Left hindlimb (tissue), 1 donor: Measurements from ENCODE around the gene RHEBL1.

Experiments used
- DNase-seq: peaks from one replicate; pipeline ENCODE4 v3.0.0-alpha.2; 2018

RHEBL1 gene

GRCh38 chr12:49036029-49036428 lies 33.8 kb downstream of the RHEBL1 start:
- no peak for DNase-seq

DNA sequence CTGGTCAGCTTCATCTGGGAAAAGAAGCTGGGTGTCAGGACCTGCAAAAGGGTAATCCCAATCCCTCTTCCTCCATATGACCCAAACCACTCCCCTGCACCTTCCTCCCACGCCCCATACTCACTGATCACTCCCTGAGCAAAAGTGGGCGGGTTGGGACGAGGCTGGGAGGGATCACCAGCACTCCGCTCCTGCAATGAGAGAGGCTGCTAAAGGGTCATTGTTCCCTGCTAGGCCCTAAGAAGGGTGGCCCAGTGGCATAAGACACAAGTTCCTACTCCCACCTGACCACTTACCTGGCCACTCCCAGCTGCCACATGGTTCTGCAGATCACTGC lies 35.5 kb downstream of the RHEBL1 start:
- DNase-seq, result no peak

- no peak for DNase-seq
Observed at GRCh38 chr12:49033611-49034285, 36.0 kb downstream of the RHEBL1 start.

DNA sequence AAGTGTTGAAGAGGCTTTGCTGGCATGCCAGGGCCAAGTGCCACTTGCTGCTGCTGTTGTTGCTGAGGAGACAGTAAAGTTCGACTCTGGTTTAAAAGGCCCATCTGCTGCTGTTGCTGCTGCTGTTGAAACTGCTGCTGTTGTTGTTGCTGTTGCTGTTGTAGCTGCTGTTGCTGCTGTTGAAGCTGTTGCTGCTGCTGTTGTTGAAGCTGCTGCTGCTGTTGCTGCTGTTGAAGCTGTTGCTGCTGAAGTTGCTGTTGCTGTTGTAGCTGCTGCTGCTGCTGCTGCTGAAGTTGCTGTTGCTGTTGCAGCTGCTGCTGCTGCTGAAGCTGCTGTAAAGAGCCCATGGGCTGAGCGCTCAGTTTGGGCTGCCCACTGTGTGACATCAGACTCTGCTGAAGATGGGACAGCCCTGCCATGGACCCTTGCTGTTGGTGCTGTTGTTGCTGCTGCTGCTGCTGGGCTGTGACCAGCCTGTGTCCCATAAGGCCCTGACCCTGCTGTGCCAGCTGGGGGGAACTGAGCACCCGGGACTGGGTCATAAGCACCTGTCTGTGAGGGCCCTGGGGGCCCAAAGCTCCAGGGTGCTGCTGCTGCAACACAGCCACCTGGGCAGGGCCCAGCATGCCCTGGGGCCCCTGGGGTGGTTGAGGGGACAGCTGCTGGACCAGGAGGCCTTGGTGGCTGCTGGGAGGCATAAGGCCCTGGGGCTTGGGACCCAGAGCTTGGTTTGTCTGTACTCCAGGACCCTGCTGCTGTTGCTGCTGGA lies 36.9 kb downstream of the RHEBL1 start:
- DNase-seq, result no peak

GRCh38 chr12:49032276-49032675 lies 37.5 kb downstream of the RHEBL1 start:
- DNase-seq, result no peak

DNA sequence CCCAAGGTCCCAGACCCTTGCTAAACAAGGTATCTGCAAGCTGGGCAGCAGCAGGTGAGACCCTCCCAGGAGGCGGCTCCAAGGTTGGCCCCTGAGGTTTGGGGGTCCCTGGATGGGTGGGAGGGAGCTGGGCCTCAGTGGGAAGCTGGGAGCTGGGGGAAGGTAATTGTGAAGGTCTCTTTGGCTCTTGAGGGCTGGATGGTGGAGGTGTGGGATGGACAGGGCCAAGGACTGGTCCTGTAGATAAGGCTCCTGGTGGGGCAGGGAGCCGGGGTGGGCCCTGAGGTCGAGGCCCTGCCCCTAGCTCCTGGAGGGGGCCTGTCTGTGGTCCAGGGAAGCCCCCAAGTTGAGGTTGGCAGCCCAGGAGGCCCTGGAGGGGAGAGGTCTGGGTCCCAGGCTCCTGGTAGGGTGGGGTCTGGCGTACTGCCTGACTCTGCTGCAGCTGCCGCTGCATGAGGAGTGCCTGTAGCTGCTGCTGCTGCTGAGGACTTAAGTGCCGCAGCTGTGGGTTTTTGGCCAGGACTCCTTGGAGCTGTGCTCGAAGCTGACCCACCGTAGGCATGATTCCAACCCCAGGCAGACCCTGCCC lies 38.1 kb downstream of the RHEBL1 start:
- peak; percentile 60 for DNase-seq

- DNase-seq, result no peak
Observed at GRCh38 chr12:49030714-49031572, 38.8 kb downstream of the RHEBL1 start.

DNA sequence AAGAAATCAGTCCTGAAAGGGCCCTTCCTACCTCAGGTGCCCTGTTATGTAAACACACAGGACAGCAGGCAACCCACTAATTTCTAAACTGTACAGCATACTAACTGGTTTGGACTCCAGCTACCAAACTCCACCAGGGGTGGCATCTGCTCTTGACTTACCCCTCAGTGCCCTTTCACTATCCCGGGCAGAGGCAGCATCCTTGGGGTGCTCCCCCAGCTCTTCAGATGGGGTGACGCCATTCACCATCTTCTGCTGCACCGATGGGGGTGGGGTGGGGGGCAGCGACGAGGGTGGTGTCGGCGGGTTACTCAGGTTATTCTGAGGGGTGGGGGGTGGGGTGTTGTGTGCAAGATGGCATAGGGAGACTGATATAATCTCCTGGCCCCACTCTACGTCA lies 39.7 kb downstream of the RHEBL1 start:
- no peak for DNase-seq

GRCh38 chr12:49028666-49029275 lies 41.0 kb downstream of the RHEBL1 start:
- DNase-seq, result no peak

DNA sequence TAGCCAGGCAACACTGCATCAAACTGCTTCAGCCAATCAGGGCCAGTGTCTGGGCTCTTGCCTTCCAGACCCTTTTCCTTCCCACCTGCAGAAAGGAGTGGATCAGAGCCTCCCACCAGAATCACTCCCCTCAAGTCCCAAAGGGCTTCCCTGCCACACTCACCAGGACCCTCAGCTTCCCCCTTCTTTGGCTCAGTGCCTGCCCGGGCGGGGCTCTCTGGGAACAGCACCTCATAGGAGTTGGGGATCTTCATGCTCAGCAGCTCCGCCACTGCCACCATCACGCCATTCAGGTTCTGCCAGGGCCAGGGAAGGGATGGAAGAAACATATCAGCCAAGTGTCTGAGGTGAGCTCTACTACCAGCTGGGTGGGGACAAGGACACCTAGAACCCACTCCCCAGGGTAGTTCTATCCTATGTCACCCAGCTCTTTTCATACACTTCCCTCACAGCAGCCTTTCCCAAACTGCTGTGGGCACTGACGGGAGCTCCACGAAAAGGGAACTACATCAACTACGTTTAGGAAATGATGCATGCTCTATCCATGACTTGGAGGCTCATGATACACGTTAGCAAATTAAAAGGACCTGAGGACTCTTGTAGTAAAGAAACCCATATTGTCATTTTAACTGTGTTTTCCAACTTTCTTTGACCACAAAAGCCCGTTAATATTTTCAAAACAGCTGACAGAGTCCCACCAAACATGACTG lies 41.8 kb downstream of the RHEBL1 start:
- DNase-seq, result no peak

DNA sequence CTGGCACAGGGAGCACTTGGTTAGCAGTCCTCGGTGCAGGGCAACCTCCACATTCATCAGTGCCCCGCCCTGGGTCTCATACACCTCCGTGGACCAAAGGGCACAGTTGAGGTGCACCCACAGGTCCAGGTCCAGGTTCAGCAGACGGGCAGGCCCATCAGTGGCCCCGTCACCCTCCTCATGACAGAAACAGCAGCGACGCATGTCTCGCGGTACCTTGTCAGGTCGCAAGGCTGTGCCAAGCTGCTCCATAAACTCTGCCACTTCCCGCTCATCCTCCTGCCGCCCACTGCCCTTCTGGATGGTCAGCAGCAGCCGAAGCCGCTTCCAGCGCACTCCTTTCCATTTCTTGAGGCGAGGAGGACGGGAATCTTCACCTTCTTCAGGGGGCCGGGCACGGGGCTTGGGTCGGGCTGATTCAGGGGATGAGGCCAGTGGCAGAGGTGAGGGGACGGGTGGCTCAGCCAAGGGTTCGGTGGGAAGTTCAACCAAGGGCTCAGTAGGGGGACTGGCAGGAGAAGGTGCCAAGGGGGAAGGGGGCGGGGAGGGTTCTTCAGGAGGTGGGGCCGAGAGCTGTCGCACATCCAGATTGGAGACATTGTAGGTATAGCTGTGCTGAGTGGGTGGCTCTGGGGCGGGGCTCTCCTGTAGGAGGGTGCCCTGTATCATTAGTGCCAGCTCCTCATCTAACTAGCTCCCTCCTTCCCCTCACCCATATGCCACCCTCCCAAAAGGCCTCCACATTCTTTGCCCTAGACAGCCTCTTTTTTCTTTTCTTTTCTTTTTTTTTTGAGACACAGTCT lies 42.9 kb downstream of the RHEBL1 start:
- no peak for DNase-seq

DNA sequence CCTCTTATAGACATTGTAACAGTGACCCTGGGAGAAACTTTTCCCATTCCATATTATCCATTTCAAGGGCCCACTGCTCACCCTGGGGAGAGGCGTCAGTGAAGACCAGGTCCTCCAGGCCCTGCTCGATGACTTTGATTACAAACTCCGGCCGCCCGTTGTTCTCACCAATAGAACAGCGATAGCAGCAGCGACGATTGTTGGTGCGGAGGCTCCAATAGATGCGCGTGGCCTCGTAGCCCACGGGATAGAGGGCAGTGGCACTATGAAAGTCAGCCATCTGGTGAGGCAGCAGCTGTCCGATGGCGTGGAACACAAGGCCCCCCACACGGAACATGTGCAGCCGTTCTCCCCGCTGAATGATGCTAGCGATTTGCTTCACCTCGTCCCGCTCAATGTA lies 43.7 kb downstream of the RHEBL1 start:
- no peak for DNase-seq

GRCh38 chr12:49025463-49025862 lies 44.3 kb downstream of the RHEBL1 start:
- DNase-seq, result no peak

DNA sequence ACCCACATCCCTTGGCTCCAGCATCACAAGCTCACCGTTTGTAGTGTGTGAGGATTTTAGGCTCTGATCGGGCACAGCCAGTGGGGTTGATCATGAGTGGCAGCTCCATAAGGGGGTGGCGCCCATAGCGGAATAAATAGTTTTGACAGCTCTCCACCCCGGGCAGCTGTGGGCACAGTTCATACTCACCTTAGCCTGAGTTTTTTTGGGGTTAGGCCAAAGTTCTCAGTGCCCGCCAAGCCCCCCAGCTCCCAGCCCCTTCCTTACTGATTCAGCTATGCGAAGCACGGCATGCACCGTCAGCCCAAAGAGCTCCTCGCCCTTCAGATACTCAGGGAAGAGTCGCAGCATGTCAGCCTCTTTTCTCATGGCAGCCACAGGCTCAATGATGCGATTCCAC lies 45.2 kb downstream of the RHEBL1 start:
- DNase-seq, result no peak

GRCh38 chr12:49023812-49024211 lies 46.0 kb downstream of the RHEBL1 start:
- no peak for DNase-seq

DNA sequence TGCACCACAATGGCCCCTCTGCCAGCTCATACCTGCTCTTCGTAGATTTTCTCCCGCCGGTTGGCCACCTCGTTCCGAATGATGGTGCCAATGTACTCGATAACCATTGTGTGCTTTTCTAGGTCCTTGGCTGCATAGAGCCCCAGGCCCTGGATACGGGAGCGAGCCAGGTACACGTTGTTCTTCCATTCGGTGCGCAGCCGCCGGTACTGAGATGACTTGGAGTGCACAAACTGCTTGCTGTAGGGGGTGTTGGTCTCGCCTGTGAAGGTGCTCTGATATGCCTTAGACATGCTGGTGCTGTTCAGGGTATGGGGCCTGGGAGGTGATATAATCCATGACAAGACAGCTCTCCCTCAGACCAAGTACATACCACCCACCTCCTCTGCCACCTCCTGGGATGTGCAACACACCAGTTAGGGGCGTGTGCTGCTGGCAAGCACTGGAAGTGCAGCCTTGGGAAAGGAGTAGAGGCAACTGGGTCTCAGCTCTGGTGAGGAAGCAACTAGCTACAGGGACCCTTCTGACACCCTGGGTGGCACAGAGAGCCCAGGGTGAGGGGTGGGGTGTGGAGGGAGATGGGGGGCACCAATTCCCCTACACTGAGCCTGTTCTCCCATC lies 47.1 kb downstream of the RHEBL1 start:
- DNase-seq, result no peak

- DNase-seq, result no peak
Observed at GRCh38 chr12:49021292-49021915, 48.4 kb downstream of the RHEBL1 start.

- DNase-seq, result no peak
Observed at GRCh38 chr12:49020441-49020840, 49.3 kb downstream of the RHEBL1 start.

- DNase-seq, result no peak
Observed at GRCh38 chr12:49019443-49020324, 50.1 kb downstream of the RHEBL1 start.

DNA sequence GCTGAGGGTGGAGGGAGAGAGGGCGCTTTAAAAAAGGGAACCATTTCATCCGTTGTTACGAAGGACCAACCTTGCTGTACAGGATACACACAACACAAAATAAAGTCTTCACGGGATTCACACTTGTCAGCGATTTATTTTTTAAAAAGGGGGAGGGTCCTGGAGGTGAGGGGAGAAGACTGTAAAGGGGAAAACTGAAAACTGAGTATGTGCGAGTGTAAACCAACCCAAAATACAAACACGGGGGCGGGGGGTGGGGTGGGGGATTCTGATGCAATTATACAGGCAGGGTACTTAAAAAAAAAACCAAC lies 50.7 kb downstream of the RHEBL1 start:
- DNase-seq, result no peak
